Left hindlimb (tissue), 1 donor: ENCODE measurements around the gene SRGAP3.

ENCODE experiments used
- DNase-seq: peaks from one replicate; pipeline ENCODE4 v3.0.0-alpha.2; 2018

The SRGAP3 gene

DNA sequence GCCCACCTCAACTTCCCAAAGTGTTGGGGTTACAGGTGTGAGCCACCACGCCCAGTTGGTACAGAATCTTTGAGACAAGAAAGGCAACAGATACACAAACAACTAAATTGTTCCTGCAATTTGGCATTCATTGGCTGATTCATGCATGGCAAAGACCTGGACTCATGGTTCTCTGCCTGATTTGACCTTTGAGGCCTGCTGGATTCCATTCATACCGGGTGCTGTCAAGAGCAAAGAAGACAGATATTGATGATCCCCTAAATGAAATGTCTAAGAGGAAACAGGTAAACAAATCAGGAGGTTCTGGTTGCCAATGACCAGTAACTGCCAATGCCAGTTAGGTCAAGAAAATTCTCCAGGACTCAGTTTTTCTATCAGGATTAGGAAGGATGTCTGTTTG is 242.2 kb downstream of the SRGAP3 start:
- DNase-seq = no peak

DNA sequence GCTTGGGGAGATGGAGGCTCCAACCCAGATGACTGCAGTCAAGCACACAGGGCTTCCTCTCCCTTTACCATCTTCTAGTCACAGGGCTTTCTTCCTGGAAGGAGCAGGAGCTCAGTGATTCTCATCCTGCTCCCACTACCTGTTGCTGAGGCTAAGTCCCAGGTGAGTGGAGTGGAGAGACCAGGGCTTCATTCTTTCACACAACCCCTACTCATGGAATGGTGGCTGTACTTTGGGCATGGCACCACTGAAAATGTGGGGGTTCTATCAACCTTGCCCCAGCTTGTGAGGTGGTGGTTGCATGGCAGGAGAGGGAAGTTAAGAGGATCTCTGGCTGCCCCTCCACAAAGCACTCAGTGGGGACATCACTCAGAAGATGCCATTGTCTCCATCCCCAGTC is 249.4 kb downstream of the SRGAP3 start:
- no peak for DNase-seq

GRCh38 chr3:8997151-8997550 is 252.3 kb downstream of the SRGAP3 start:
- DNase-seq = no peak

DNA sequence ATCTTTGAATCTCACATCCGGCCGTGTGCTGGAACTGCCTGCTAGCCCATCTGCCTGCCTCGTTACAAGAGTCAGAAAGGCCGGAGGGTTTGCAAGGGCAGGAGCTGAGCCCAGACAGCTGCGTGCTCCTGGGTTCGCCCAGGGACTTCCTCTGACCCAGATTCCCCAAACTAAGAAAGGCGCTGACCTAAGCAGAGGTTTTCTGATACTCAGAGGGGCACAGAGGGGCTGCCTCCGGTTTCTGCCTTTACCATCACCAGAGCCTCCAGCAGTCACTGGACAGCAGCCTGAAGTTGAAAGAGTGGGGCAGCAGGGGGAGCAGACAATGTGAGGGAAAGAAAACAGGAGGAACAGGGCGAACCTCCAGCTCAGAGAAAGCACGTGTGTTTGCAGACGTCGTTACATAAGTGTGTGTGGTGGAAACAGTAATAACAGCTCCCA is 252.7 kb downstream of the SRGAP3 start:
- peak; percentile 75 for DNase-seq

DNA sequence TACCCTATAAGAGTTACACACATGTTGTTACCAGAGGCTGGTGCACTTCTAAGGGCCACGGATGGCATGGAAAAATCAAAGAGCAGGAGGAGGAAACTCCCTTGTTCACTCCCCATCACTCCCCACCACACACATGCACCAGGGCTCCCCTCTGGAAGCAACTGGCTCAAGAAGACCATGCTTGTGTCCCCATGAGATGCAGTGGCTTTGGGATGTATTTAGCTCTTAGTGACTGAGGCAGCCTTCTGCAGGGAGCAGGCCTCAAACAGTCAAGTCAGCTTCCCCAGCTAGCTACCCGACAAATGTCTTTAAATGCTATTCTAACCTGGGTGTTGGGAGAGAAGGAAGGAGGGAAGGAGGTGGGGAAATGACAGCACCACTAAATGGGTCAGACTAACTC is 253.2 kb downstream of the SRGAP3 start:
- DNase-seq = no peak

DNA sequence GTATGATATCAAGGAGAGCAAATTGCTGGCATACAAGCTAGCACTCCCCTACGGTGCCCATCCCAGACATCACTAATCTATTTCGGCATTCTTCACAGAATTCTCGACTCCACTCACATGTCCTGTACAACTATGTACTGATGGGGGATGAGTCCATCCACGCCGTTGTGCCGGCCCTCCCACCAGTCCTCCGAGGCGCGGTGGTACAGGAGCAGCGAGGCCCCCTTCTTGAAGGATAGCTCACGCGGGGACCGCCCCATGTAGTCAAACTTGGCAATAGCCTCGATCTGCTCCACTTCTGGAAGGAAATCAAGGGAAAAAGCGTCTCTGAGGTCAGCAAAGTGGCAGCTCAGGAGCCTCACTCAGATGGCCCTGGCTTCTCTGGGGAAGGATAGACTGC is 255.2 kb downstream of the SRGAP3 start:
- DNase-seq = no peak

- no peak for DNase-seq
Measured at GRCh38 chr3:8993331-8993730, 256.1 kb downstream of the SRGAP3 start.

DNA sequence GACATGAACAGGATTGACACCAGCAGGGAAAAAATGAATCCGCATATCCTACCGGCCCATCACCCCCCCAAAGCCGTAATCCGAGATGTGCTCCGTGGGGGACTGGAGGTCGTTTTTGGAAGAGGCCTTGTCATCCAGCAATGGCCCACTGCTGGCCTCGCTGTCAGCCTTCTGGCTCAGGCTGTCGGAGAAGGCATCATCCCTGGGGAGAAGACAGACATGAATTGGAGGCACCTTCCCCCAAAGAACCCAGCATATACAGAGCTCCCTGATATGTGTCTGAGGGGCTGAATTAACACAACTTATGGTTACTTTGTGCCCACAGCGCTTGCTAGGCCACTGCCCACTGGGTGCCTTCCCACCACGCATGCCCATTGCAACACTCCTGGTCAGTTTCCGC is 256.6 kb downstream of the SRGAP3 start:
- no peak for DNase-seq

- no peak for DNase-seq
Measured at GRCh38 chr3:8992199-8992598, 257.2 kb downstream of the SRGAP3 start.

GRCh38 chr3:8990266-8991215 is 258.9 kb downstream of the SRGAP3 start:
- DNase-seq = peak; percentile 83

GRCh38 chr3:8988791-8989558 is 260.5 kb downstream of the SRGAP3 start:
- DNase-seq = no peak

- DNase-seq = no peak
Measured at GRCh38 chr3:8988384-8988655, 261.1 kb downstream of the SRGAP3 start.

- peak; percentile 57 for DNase-seq
Measured at GRCh38 chr3:8987645-8988383, 261.6 kb downstream of the SRGAP3 start.

DNA sequence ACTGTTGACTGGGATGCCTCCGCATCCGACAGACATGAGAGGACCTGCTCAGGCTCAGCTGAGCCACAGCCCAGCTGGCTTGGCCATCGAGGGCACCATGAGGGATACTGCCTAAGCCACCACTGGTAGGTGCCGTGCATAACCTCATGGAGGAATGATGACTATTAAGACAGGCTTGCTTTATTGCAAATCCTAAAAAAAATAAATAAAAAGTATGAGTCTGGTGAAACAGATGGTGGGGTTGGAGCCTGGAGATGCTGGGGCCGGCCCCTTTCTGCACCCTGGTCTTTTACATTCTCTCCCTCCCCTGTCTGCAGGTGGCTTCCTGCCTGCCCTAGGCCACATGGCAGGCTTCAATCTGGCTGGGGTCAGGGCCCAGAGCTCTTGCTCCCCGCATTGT is 262.2 kb downstream of the SRGAP3 start:
- DNase-seq = no peak

DNA sequence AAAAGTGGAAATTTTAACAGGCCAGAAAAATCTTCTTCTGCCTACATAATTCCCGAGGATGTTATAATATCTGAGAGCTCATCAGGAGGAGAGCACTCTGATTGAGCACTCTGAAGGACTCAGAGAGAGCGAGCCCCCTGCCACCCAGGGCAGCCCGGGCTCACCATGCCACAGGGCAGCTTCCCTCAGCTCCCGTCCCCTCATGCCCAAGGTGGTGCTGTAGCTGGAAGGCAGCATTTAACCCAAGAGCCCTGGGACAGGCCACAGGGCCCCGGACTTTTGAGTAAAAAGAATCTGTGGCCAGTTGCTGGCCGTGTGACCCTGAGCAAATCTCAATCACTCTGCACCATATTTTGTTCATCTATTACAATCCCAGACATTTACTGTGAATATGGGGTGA is 262.7 kb downstream of the SRGAP3 start:
- DNase-seq = no peak

GRCh38 chr3:8985876-8986275 is 263.6 kb downstream of the SRGAP3 start:
- no peak for DNase-seq

- DNase-seq = no peak
Measured at GRCh38 chr3:8985411-8985831, 264.0 kb downstream of the SRGAP3 start.

DNA sequence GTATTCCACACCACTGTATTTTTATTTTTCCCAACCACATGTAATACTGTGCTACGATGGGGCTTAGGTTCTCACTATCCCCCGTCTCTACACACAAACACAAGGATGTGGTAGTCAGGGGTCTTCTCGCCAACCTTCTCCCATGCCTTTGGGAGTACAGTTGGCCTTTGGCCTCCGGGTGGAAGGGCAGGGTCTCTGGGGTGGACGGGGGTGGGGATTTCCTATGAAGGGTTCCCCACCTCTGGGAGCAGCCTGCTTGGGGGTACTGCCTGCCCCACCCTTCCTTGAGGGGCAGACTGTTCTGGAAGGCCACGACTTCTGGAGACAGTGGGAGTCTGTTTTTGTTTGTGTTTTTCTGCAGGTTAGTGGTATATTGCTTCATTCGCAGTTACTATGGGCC is 264.9 kb downstream of the SRGAP3 start:
- DNase-seq = no peak

DNA sequence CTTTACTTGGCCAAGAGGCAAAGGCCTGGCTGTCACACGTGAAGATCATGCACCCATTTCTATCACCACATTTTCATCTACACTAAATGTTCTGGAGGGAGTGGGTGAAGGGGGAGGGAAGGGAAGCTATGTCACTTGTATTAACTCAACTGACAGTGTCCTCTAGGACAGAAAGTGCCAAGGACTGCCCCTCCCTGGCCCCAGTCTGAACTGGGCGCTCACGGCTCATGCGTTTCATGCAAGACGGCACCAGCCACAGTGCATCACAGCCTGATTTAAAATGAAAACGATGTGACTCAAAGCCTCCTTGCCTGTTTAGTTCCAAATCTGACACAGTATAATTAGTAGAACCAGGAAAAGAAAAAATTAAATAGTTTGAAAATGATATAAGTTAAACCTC is 265.4 kb downstream of the SRGAP3 start:
- DNase-seq = no peak

- no peak for DNase-seq
Measured at GRCh38 chr3:8983591-8983990, 265.9 kb downstream of the SRGAP3 start.

DNA sequence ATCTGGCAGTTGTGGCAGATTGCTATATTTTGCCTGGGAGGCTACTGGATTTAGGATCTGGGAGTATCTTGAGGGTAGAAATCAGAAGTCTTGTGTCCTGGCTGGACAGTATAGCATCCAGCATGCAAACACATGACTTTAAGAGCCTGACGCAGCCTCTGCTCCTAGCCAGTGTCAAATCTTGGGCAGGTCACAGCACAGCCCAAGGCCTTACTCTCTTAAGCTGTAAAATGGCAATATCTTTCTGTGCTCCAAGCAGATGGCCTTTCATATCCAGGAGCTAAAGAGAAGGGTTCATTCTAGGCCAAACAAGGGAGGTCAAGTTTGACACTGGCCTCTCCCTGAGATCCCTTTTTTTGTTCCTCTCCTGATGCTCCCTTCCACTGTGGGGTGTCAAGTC is 266.4 kb downstream of the SRGAP3 start:
- no peak for DNase-seq

DNA sequence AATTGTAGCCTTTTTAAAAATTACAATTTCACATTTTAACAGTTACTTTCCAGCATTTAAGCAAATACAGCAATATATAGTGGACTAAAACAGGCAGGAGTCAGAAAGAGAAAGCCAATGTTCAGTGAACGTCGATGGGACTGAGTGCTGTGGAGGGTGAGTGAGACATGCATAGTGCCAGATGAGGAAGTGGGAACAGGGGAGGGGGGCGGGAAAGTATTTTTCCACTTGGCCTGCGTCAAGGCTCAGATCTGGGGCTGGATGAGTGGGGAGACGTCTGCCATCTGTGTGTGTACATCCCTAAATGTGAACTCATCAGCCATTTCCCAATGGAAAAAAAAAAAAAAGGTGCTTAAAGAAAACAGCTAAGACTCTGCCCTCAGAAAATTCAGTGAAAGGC is 266.9 kb downstream of the SRGAP3 start:
- DNase-seq = no peak

DNA sequence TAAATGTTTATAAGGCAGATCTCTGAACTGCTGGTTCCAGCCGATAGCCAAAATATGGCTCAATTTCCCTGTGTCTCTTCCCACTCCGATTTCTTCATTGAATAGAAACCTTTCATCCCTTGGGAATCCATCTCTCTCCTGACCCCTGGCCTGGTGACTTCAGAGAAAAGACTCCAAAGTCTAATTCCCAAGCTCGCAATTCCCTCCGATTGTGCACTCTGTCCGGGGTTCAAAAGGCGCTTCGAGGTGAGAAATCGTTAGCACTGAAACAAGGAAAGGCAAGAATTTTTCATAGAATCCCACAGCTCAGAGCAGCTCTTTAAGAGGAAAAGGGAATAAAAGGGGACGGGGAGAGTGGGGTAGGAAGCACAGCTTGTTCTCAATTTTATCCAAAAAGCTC is 267.7 kb downstream of the SRGAP3 start:
- DNase-seq = no peak

DNA sequence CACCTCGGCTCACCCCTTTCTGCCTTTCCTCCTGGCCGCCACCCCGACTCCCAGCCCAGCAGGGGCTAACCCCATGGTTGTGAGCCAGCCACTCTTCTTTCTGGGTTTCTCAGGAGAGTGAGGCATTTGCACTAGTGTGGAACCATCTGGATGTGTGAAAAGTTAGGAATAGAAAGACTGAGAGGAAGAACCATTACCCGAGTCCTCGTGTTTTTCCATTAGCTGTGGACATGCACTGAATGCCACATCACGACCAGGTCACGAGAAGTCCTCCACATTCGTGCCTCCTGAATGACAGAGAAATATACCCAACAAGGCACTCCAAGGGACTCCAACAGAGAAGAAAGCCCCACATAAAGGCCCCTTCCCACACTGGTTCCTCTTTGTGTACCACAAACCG is 268.1 kb downstream of the SRGAP3 start:
- DNase-seq = no peak
